GM12873 (cell line): ENCODE measurements around the gene CD28.

Source experiments
- CTCF ChIP-seq: IDR thresholded peaks from 2 replicates; pipeline ENCODE4 v1.5.1; 2012; ENCODE audit warnings: low read depth, mild to moderate bottlenecking, moderate library complexity, low read length, control low read depth; ENCODE audit not compliant: insufficient read depth; ENCODE audit errors: missing control alignments

The CD28 gene

DNA sequence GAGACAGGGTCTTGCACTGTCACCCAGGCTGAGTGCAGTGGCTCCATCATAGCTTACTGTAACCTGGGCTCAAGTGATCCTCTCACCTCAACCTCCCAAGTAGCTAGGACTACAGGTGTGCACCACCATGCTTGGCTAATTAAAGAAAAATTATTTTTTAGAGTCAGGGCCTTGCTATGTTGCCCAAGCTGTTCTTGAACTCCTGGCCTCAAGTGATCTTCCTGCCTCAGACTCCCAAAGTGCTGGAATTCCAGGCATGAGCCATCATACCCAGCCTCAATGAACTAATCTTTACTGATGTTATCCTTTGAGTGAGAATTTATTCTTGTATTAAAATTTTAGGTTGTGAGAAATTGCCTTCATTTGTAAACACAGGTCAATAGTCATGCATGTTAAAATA is 27.0 kb upstream of the CD28 start:
- no peak for TF ChIP-seq CTCF

DNA sequence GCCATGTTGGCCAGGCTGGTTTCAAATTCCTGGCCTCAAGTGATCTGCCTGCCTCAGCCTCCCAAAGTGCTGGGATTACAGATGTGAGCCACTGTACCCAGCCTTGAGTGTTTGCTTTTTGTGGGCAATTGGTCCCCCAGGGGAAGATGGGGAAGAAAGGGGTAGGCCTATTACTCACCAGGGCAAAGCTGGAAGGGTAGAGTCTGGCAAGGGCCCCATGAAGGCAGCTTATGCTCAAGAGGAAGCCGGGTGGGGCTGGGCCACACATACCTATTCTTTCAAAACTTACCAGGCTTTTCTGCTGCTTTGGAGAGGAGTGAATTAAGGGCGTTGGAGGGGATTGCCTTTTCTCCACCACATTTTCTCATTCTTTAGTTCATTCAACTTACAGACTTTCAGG is 24.5 kb upstream of the CD28 start:
- no peak for TF ChIP-seq CTCF

- no peak for TF ChIP-seq CTCF
These were observed 23.7 kb upstream of the CD28 start for GRCh38 chr2:203682688-203683130.

GRCh38 chr2:203683421-203683820 is 23.0 kb upstream of the CD28 start:
- no peak for TF ChIP-seq CTCF

DNA sequence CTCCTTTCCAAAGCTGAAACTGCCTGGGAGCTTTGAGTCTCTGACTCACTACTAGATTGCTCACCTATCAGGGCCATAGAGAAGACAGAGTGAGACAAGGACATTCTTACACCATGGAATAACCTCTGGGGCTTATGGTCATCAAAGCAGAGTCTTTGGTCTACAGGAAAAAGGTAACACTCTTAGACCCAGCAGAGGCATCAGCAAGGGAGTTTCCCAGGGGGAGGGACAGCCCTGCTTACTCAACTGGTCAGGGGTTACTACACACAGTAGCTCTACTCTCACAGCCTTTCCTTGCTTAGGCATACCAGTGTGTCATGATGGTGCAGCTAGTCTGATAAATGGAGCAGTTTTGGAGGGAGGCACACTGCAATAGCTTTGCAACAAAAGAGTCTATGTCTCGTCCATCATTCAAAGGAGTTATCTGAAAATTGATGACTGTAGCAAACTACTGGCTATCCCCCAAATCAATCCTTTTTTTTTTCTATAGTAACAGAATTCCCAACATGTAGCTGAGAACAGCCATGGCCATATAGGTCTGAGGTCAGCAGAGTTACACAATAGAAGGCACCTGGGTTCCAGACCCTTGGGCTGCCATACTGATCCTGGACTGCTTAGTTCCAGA is 22.4 kb upstream of the CD28 start:
- TF ChIP-seq CTCF, result no peak

DNA sequence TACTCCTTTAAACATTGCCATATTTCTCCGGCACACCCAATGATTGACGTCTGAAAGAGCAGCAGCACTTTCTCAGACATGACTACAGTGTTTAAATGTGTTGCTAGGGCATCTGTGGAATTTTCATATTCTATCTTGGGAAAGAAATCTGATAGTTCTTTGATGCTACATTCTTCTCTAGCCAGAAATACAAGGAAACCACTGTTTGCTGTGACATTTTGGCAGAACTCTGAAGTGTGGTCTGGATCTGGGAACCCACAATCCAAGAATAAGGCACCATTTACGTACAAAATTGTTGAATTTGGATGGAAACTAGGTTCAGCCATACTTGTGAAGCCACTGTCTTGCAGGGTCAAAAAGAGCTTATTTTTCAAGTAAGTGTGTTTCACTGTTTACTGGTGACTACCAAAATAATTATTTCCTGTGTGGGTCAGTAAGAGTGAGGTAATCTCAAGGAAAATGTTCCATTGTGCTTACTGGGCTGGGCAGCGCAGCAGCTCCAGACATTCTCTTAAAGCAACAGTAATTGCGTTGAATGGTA is 21.3 kb upstream of the CD28 start:
- no peak for TF ChIP-seq CTCF

- TF ChIP-seq CTCF, result no peak
These were observed 20.5 kb upstream of the CD28 start for GRCh38 chr2:203685789-203686420.
